LNCaP clone FGC (cell line): ENCODE results near the gene SEL1L3.

ENCODE experiments used
- DNase-seq: peaks from one replicate; pipeline ENCODE4 v3.0.0-alpha.2; 2011; ENCODE audit warnings: low read depth
- H3K4me3 ChIP-seq: 2 replicates; pipeline ENCODE4 v1.5.1; 2011; ENCODE audit warnings: mild to moderate bottlenecking, low read depth, low read length, control low read depth
- TF ChIP-seq, protein P1 (sequence below): IDR thresholded peaks from 2 replicates; pipeline ENCODE4 v1.5.1; 2012; ENCODE audit warnings: mild to moderate bottlenecking; ENCODE audit not compliant: control insufficient read depth, insufficient read depth; ENCODE audit errors: extremely low read depth

SEL1L3 gene

DNA sequence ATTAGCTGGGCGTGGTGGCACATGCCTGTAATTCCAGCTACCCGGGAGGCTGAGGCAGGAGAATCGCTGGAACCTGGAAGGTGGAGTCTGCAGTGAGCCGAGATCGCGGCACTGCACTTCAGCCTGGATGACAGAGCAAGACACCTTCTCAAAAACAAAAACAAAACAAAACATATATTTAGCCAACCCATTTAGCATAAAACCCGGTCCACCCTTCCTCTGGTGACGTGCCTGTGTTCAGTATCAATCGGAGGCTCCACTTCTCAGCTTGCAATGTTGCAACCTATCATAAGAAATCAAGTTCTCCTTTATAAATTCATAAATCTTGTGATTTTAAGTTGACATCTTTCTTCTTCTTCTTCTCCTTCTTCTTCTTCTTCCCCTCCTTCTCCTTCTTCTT is 133.2 kb downstream of the SEL1L3 start:
- no peak overlapping the region for H3K4me3 ChIP-seq
- TF ChIP-seq, protein P1, sequence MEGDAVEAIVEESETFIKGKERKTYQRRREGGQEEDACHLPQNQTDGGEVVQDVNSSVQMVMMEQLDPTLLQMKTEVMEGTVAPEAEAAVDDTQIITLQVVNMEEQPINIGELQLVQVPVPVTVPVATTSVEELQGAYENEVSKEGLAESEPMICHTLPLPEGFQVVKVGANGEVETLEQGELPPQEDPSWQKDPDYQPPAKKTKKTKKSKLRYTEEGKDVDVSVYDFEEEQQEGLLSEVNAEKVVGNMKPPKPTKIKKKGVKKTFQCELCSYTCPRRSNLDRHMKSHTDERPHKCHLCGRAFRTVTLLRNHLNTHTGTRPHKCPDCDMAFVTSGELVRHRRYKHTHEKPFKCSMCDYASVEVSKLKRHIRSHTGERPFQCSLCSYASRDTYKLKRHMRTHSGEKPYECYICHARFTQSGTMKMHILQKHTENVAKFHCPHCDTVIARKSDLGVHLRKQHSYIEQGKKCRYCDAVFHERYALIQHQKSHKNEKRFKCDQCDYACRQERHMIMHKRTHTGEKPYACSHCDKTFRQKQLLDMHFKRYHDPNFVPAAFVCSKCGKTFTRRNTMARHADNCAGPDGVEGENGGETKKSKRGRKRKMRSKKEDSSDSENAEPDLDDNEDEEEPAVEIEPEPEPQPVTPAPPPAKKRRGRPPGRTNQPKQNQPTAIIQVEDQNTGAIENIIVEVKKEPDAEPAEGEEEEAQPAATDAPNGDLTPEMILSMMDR: no peak
- DNase-seq: no peak

DNA sequence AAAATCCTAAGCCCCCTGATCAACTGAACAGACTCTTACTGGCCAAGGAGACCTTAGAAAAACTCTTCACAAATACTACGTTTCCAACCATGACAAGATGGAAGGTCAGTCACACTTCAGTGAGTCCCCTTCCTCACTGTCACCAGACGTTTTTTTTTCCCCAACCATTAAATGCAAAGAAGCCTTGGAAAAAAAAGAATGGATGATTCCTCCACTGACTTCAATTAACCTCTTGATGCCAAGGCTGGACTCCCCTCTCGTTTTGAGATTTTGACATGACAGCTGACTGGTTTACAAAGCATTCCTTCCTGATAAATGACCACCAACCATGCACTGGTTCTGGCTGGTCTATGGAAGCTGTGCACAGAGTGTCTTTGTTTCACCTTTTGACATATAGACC is 133.9 kb downstream of the SEL1L3 start:
- no peak for DNase-seq
- TF ChIP-seq, protein P1: no peak

DNA sequence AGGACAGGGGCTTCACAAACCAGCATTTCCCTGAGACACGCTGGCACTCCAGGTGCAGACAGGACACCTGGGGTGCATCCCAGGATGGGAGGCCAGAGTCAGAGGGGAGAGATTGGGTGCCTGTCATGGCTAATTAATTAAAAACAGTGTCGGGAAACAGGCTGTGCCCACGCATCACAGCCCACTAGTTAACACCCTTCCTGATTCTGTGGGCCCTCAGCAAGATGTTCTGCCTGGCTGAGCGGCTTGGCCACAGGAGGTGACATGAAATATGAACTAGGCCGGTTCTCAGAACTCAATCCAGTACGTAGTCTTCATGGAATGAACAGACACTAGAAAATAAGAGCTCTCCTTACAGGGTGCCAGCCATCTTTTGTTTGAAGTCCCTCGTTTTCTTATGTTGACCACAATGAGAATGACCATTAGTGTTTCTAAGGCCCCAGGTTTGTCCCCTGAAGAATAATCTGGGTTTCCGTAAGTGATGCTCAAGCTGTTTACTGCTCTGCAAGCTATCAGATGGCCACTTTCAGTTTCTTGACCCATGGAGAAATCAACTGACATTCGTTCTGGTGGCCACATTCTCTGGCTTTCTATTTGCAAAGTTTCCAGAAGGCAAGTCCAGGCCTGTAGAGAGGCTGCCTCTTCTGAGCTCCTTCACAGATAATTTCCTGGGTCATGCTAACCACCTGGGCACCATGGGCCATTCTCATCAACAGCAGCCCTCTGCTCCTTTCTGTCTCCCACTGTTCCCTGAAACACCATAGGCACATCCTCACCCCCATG is 134.9 kb downstream of the SEL1L3 start:
- TF ChIP-seq, protein P1: no peak
- no peak for DNase-seq
- H3K4me3 ChIP-seq: no peak overlapping the region

More for the DNA sequence above, 133.9 kb downstream of the SEL1L3 start:
- no peak overlapping the region for H3K4me3 ChIP-seq

DNA sequence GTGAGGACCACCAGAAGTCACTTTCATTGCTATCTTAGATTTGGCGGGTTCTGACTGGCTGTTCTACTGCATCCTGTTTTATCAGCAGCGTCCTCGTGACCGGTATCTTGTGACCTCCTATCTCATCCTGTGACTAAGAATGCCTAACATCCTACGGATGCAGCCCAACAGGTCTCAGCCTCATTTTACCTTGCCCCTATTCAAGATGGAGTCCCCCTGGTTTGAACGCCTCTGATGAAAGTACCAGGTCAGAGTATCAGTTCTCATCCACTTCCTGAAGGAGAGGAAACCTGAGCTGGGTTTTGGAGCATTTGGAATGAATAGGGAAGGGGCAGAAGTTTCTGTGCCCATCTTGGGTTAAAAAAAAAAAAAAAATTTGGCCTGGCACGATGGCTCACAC is 136.9 kb downstream of the SEL1L3 start:
- DNase-seq: no peak
- H3K4me3 ChIP-seq: no peak overlapping the region
- TF ChIP-seq, protein P1: no peak

DNA sequence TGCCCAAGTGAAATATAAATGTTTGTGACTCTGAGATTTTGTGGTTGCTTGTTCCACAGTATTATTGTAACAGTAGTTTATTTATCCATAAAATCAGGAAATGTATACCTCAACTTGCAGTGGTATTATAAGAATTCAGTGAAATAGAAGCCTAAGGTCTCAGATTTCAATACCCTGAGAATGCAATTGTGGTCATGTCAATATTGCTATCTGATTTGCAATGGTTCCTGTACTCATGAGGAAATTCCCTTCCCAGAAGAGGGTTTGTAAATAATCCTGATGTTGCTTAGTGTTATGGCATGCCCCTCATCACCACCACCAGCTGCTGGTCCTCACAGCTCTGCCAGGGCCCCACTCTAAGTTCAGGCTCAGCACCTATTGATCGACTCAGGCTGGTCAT is 139.4 kb downstream of the SEL1L3 start:
- DNase-seq: no peak
- no peak overlapping the region for H3K4me3 ChIP-seq
- TF ChIP-seq, protein P1: no peak

DNA sequence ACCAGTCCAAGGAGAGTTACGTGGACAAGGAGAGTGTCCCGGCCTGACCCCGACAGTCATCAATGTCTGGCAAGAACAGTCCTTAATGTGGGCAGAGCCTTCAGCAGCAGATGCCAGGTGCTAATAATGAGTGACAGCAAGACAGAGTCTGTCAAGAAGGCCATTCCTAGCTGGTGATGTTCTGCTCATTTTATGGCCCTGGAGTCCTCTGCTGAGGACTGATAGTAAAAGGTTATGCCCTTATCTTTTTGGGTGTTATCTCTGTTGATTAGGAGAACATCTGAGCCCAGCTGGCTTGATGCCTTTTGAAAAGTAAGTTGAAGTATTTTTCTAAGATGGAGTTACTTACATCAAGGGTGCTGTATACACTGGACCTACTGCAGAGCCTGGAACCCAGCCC is 139.8 kb downstream of the SEL1L3 start:
- TF ChIP-seq, protein P1: no peak
- no peak for DNase-seq
- H3K4me3 ChIP-seq: no peak overlapping the region

DNA sequence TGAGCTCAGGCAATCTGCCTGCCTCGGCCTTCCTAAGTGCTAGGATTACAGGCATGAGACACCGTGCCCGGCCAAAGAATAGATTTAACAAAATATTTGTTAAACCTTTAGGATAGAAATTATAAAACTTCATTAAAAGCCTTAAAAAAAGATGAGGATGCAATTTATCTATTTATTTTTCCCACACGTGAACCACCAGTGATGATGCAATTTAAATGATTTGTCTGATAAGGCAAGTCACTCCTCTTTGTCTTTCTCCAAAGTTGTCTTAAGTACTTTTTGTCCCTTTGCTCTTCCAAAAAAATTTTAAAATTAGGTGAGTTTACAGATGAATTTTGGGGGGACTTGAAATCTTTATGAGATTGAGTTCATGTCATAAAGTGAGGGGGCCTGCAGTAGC is 149.0 kb downstream of the SEL1L3 start:
- TF ChIP-seq, protein P1: no peak
- DNase-seq: no peak
- H3K4me3 ChIP-seq: no peak overlapping the region
